AG10803 (cell line): Measurements from ENCODE around the gene ZNF81.

Experiments
- DNase-seq: peaks from one replicate; pipeline ENCODE4 v3.0.0; 2010; ENCODE audit warnings: low read depth
- H3K4me3 ChIP-seq: 2 replicates; pipeline ENCODE4 v1.5.1; 2011; ENCODE audit warnings: mild to moderate bottlenecking, low read length, control low read depth
- TF ChIP-seq, protein P1 (sequence below): conservative IDR thresholded peaks from 2 replicates; pipeline ENCODE4 v1.5.1; 2011; ENCODE audit warnings: mild to moderate bottlenecking, low read length, control low read depth, inconsistent platforms

Gene ZNF81

DNA sequence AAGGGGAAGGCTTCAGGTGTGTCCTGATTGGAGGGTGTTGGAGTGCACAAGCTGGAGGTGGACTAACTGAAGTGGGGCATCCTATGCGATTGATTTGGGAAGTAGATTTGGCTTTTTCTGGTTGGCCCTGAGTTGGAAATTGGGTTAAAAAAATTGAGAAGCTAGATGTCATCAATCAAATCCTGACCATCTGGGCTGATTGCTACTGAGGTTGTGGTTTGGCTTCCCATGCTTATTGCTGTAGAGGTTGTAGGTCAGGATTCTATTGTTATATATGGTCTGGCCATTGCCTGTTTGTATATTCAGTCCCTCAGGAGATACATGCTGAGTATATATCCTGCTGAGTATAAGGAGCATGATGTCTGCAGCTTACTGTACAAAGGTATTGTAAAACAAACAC is 7.7 kb upstream of the ZNF81 start:
- DNase-seq = no peak
- no peak overlapping the region for H3K4me3 ChIP-seq
- TF ChIP-seq, protein P1, sequence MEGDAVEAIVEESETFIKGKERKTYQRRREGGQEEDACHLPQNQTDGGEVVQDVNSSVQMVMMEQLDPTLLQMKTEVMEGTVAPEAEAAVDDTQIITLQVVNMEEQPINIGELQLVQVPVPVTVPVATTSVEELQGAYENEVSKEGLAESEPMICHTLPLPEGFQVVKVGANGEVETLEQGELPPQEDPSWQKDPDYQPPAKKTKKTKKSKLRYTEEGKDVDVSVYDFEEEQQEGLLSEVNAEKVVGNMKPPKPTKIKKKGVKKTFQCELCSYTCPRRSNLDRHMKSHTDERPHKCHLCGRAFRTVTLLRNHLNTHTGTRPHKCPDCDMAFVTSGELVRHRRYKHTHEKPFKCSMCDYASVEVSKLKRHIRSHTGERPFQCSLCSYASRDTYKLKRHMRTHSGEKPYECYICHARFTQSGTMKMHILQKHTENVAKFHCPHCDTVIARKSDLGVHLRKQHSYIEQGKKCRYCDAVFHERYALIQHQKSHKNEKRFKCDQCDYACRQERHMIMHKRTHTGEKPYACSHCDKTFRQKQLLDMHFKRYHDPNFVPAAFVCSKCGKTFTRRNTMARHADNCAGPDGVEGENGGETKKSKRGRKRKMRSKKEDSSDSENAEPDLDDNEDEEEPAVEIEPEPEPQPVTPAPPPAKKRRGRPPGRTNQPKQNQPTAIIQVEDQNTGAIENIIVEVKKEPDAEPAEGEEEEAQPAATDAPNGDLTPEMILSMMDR = no peak

DNA sequence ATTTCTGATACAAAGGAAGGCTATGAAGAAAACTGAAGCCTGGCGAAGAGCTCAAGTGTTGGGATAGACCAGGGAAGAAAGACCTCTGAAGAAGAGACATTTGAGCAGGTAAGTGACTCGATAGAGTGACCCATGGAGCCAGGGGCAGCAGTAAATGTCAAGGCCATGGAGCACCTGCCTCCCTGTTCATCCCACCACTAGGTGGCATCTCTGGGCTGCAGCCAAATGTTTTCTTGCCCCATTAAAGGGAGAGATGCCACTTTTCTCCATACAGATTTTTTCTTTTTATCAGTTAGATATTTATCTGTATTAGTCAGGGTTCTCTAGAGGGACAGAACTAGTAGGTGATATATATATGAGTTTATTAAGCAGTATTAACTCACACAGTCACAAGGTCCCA is 4.9 kb upstream of the ZNF81 start:
- DNase-seq = peak; percentile 26
- H3K4me3 ChIP-seq = no peak overlapping the region
- TF ChIP-seq, protein P1 = peak; percentile 50

DNA sequence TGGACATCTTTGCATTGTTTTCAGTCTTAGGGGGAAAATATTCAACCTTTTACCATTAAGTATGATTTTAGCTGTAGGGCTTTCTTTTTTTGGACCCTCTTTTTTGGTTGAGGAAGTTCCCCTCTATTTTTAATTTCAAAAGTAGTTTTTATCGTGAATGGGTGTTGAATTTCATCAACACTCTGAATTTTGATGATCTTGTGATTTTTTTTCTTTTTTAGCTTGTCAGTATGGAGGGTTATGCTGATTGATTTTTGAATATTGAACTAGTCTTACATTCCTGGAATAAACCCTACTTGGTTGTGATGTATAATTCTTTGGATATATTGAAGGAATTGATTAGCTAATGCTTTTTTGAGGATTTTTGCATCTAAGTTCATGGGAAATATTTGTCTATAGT is 1.7 kb downstream of the ZNF81 start:
- no peak overlapping the region for H3K4me3 ChIP-seq
- no peak for DNase-seq
- TF ChIP-seq, protein P1 = no peak

DNA sequence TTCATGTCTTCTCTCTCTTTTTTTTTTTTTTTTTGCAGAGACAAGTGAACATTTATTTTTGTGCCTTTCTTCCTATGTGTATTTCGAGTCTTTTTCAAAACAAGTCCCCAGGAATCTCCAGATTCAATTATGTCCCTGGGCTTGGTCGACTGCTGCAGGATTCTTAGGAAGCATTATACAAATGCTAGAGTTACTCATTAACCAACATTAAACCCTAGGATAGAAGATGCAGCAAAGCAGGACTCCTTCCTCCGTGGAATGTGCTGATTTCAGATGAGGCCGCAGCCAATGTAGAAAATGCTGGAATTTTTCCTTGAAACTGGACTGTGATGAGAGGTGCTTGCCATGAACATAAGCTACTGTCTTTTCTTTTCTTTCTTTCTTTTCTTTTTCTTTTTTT is 3.4 kb downstream of the ZNF81 start:
- no peak overlapping the region for H3K4me3 ChIP-seq
- TF ChIP-seq, protein P1 = no peak
- no peak for DNase-seq

DNA sequence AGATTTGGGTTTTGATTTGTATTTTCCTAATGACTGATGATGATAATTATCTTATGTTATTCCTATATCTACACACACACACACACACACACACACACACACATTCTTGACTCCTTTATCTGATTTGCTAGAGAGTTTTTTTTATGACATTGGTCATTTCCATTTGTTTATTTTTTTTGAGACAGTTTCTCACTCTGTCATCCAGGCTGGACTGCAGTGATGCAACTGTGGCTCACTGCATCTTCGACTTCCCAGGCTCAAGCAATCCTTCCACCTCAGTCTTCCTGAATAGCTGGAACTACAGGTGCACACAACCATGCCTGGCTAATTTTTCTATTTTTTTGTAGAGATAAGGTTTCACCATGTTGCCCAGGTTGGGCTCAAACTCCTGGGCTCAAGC is 6.7 kb downstream of the ZNF81 start:
- TF ChIP-seq, protein P1 = no peak
- peak; percentile 0 for DNase-seq
- H3K4me3 ChIP-seq = no peak overlapping the region

DNA sequence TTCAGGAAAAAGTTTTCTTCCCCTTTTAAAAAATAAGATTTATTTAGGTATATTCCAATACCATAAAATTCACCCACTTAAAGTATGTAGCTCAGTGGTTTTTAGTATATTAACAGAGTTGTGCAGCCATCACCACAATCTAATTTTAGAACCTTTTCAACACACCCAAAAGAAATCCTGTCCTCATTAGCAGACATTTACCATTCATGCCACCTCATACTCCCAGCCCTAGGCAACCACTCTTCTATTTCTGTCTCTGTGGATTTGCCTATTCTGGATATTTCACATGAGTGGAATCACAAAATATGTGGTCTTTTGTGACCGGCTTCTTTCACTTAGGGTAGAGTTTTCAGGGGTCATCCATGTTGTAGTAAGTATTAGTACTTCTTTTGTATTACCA is 7.4 kb downstream of the ZNF81 start:
- DNase-seq = no peak
- TF ChIP-seq, protein P1 = no peak
- H3K4me3 ChIP-seq = no peak overlapping the region

DNA sequence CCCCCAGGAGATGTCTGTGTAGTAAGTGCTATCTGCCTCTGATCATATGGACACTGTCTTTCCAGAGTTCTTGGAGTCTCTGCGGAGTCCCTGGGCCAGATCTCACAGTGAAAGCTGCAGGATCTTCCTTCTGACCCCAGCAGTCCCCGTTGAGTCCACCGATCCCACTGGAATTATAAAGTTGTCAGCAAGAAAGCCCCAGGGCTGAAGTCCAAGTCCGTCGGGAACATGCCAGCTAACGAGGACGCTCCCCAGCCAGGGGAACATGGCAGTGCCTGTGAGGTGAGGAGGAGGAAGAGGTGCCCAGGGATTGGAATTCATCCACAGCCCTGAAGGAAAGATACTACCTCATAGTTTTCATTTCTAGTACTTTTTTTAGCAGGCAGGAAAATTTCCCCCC is 9.3 kb downstream of the ZNF81 start:
- no peak for DNase-seq
- TF ChIP-seq, protein P1 = no peak
- H3K4me3 ChIP-seq = no peak overlapping the region
